Activated CD8-positive, alpha-beta memory T cell treated with anti-CD3 and anti-CD28 coated beads for 24 hours (primary cell): ENCODE measurements around the gene PATE3.

Experiments
- DNase-seq: peaks from one replicate; pipeline ENCODE4 v3.0.0-alpha.2; 2020

Gene PATE3

GRCh38 chr11:125787827-125788226 lies at the start of gene PATE3:
Gene PATE3, plus strand, starts transcription at chr11:125788127. Its CDS starts 25 bp downstream, at chr11:125788152.
- no peak for DNase-seq

GRCh38 chr11:125740617-125741016 lies 47.3 kb upstream of the PATE3 start:
- DNase-seq, result no peak

GRCh38 chr11:125743681-125744080 lies 44.2 kb upstream of the PATE3 start:
- DNase-seq, result no peak

GRCh38 chr11:125745979-125746378 lies 41.9 kb upstream of the PATE3 start, which contains the start of gene PATE1:
Gene PATE1, plus strand, starts transcription at chr11:125746279. Its CDS starts 26 bp downstream, at chr11:125746305.
- no peak for DNase-seq

GRCh38 chr11:125750629-125751028 lies 37.3 kb upstream of the PATE3 start:
- DNase-seq, result no peak

- no peak for DNase-seq
Measured at GRCh38 chr11:125756050-125756449, 31.9 kb upstream of the PATE3 start.

- DNase-seq, result no peak
Measured at GRCh38 chr11:125762445-125762844, 25.5 kb upstream of the PATE3 start.

- no peak for DNase-seq
Measured at GRCh38 chr11:125763483-125763882, 24.4 kb upstream of the PATE3 start.

GRCh38 chr11:125766251-125766650 lies 21.7 kb upstream of the PATE3 start:
- no peak for DNase-seq

- no peak for DNase-seq
Measured at GRCh38 chr11:125768336-125769046, 19.4 kb upstream of the PATE3 start.

GRCh38 chr11:125770583-125770982 lies 17.3 kb upstream of the PATE3 start:
- DNase-seq, result no peak

- DNase-seq, result no peak
Measured at GRCh38 chr11:125772834-125773505, 15.0 kb upstream of the PATE3 start.

- DNase-seq, result no peak
Measured at GRCh38 chr11:125773516-125773915, 14.4 kb upstream of the PATE3 start.

GRCh38 chr11:125777309-125777708 lies 10.6 kb upstream of the PATE3 start:
- no peak for DNase-seq

- DNase-seq, result no peak
Measured at GRCh38 chr11:125778728-125779127, 9.2 kb upstream of the PATE3 start, which contains the start of gene PATE2. Gene PATE2, minus strand, starts transcription at chr11:125778828. Its CDS starts 55 bp downstream, at chr11:125778773.

GRCh38 chr11:125784678-125785077 lies 3.2 kb upstream of the PATE3 start:
- no peak for DNase-seq

- DNase-seq, result no peak
Measured at GRCh38 chr11:125790825-125791224, 2.9 kb downstream of the PATE3 start.

GRCh38 chr11:125797641-125798040 lies 9.7 kb downstream of the PATE3 start:
- no peak for DNase-seq

GRCh38 chr11:125799808-125800207 lies 11.9 kb downstream of the PATE3 start:
- DNase-seq, result no peak

- DNase-seq, result no peak
Measured at GRCh38 chr11:125802387-125802786, 14.5 kb downstream of the PATE3 start.

- DNase-seq, result no peak
Measured at GRCh38 chr11:125807909-125808308, 20.0 kb downstream of the PATE3 start.

- DNase-seq, result no peak
Measured at GRCh38 chr11:125833016-125833415, 45.1 kb downstream of the PATE3 start, which contains the start of gene PATE4. Gene PATE4, plus strand, starts transcription at chr11:125833316. Its CDS starts 44 bp downstream, at chr11:125833360.

GRCh38 chr11:125835748-125836147 lies 47.8 kb downstream of the PATE3 start:
- DNase-seq, result no peak
